Retinal pigment epithelial cell (primary cell): ENCODE measurements around the gene OR10P1.

ENCODE experiments used
- DNase-seq: peaks from one replicate; pipeline ENCODE4 v3.0.0-alpha.2; 2010; ENCODE audit warnings: low read depth
- H3K4me3 ChIP-seq: 2 replicates; pipeline ENCODE4 v1.5.1; 2011; ENCODE audit warnings: mild to moderate bottlenecking, low read length, control low read depth, moderate library complexity
- TF ChIP-seq, protein P1 (sequence below): conservative IDR thresholded peaks from 2 replicates; pipeline ENCODE4 v1.5.1; 2011; ENCODE audit warnings: low read depth, low read length, control low read depth, inconsistent platforms

The OR10P1 gene

DNA sequence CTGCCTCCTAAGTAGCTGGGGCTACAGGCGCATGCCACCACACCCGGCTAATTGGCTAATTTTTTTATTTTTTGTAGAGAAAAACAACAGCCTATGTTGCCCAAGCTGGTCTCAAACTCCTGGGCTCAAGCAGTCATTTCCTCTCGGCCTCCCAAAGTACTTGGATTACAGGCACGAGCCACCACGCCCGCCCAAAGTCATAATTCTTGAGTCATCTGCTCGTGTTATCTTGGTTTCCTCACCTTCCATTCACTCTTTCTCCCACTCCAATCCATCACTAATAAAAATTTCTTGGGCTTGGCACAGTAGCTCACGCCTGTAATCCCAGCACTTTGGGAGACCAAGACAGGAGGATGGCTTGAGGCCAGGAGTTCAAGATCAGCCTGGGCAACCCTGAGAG is 39.0 kb downstream of the OR10P1 start:
- no peak overlapping the region for H3K4me3 ChIP-seq
- TF ChIP-seq, protein P1, sequence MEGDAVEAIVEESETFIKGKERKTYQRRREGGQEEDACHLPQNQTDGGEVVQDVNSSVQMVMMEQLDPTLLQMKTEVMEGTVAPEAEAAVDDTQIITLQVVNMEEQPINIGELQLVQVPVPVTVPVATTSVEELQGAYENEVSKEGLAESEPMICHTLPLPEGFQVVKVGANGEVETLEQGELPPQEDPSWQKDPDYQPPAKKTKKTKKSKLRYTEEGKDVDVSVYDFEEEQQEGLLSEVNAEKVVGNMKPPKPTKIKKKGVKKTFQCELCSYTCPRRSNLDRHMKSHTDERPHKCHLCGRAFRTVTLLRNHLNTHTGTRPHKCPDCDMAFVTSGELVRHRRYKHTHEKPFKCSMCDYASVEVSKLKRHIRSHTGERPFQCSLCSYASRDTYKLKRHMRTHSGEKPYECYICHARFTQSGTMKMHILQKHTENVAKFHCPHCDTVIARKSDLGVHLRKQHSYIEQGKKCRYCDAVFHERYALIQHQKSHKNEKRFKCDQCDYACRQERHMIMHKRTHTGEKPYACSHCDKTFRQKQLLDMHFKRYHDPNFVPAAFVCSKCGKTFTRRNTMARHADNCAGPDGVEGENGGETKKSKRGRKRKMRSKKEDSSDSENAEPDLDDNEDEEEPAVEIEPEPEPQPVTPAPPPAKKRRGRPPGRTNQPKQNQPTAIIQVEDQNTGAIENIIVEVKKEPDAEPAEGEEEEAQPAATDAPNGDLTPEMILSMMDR = no peak

GRCh38 chr12:55676707-55677106 is 40.0 kb downstream of the OR10P1 start:
- TF ChIP-seq, protein P1 = no peak
- DNase-seq = no peak
- H3K4me3 ChIP-seq = no peak overlapping the region

More for the DNA sequence above, 39.0 kb downstream of the OR10P1 start:
- no peak for DNase-seq

DNA sequence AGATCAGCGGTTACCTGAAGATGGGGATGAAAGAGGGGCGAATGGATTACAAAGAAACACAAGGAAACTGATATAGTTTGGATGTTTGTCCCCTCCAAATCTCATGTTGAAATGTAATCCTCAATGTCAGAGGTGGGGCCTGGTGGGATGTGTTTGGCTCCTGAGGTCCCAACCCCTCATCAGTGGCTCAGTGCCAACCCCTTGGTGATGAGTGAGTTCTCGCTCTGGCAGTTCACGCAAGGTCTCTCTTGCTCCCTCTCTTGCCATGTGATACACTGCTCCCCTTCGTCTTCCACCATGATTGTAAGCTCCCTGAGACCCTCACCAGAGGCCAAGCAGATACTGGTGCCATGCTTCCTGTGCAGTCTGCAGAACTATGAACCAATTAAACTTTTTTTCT is 43.0 kb downstream of the OR10P1 start:
- TF ChIP-seq, protein P1 = no peak
- DNase-seq = no peak

GRCh38 chr12:55681142-55682077 is 44.7 kb downstream of the OR10P1 start:
- TF ChIP-seq, protein P1 = peak; percentile 67
- H3K4me3 ChIP-seq = peak overlapping the region; percentile 44
- peak; percentile 55 for DNase-seq

More for the DNA sequence above, 43.0 kb downstream of the OR10P1 start:
- no peak overlapping the region for H3K4me3 ChIP-seq

GRCh38 chr12:55682087-55682796 is 45.5 kb downstream of the OR10P1 start:
- peak overlapping the region; percentile 44 for H3K4me3 ChIP-seq
- TF ChIP-seq, protein P1 = no peak
- no peak for DNase-seq

DNA sequence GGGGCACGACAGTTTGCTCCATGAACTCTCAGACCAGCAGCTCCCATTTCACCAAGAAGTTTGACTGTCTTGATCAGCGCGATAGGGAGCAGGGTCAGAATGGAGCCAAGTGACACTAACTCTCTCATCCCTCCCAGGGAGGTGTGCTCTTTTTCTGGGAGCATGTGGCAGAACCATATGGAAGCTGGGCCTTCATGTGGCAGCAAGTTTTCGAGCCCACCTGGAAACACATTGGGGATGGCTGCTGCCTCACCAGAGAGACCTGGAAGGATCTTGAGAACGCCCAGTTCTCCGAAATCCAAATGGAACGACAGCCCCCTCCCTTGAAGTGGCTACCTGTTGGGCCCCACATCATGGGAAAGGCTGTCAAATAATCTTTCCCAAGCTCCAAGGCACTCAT is 47.0 kb downstream of the OR10P1 start:
- no peak for DNase-seq
- no peak overlapping the region for H3K4me3 ChIP-seq

More for the DNA sequence above, 47.0 kb downstream of the OR10P1 start:
- TF ChIP-seq, protein P1 = no peak
